Measurements from ENCODE around the gene BOC. TPM values are rescaled to one million over a fixed set of nuclear protein-coding genes. Genes with fewer than 3 reads are reported as not detected.
A peak's percentile ranks its signal among the peaks of the same experiment; 100 is the strongest.

BOC gene
- total and polyA plus RNA-seq, 2 of the 13 experiments (the other 11 are each of a cell fraction or from before 2014, with no cell fraction given): 0.04 TPM; not detected in 1

DNA sequence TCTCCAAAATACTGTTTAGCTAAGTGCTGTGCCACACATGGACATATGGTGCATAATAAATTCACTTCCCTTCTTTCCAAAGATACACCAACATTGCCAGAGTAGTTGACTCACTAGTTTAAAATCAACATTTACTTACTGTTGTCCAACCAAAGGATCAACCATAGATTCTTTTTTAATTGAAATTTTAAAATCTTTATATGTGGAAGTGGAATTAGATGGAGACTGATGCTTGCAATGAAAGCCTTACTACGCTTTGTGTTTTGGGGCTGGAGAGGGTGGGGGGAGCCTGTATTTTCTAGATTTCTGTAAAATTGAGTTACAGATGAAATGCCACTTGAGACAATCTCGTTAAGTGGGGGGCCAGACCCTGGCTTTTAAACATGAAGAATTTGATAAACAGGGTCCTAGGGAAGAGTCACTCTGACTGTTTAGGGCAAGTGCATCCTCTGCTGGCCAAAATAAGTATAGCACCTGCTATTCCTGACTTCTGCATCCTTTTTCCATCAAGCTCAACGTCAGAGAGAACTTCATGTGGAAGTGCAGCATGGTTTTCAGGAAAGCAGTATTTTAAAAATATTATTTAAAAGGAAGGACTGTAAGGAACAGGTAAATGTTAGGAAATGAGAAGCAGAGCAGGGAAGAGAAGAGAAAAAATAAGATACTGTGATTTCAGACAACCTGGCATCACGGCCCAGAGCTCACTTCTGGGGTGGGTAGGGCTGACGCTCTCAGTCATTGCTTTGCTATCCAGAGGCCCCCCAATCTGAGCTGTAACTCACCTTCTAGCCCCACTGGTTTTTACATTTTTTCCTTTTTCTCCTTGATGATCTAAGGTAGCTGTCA lies 76.7 kb downstream of the BOC start:
- no peak overlapping the region for H2AFZ ChIP-seq (ENCODE audit: low read length)
- in situ Hi-C loops (cut with HindIII; ENCODE audit: extremely low pct_ligation_motif_present, low pct_unique_long_range_greater_than_20kb) (loop anchor here (5.0 kb wide), 1 partner anchor 236 kb away; no protein-coding TSS in a partner anchor), intact Hi-C loops (cut with micrococcal nuclease; ENCODE audit: unreplicated experiment) (loop anchor here (1.0 kb wide), 3 partner anchors 152 to 338 kb away; no protein-coding TSS in a partner anchor)
- H3K36me3 ChIP-seq (replicated peaks in 1 of 2; ENCODE audit: control insufficient read depth in 1 of 2, insufficient read depth in 2 of 2, low read length in 2 of 2): no peaks in the 10 kb centered on the region
- BruUV-seq (replicated peaks): no TSS peak
- peaks cover 0 to 4% of the 10 kb centered on the region in 2 experiments; a peak in 2 of 5 replicates for H3K27me3 ChIP-seq (ENCODE audit: control insufficient read depth in 1 of 2, insufficient read depth in 2 of 2, low read length in 2 of 2)
- FAIRE-seq: peak; percentile 70
- ChIA-PET CTCF (ENCODE audit: low intra/inter-chr PET ratio, low total read pairs) (interaction anchor here (0.9 to 3.2 kb wide), 3 partner anchors 152 to 252 kb away, joined by 3 to 61 read pairs (median 4); no protein-coding TSS in a partner anchor), POLR2A (no interaction called here)
- H3K9me3 ChIP-seq (ENCODE audit: low read length): no peaks in the 10 kb centered on the region
- H4K20me1 ChIP-seq (ENCODE audit: insufficient read depth, low read length): no peaks in the 10 kb centered on the region
- peak; percentile 56 for ATAC-seq
- H3K79me2 ChIP-seq (ENCODE audit: insufficient read depth, low read length): no peaks in the 10 kb centered on the region
- peak; percentile 43 for DNase-seq (ENCODE audit: low spot score)
- no peak overlapping the region for H3K4me3 ChIP-seq (replicated peaks in 1 of 3; ENCODE audit: insufficient read depth in 1 of 3, low read depth in 2 of 3, low read length in 3 of 3)
- WGBS (ENCODE audit: low lambda C conversion rate): 59% methylated on average over 5 of the region's 5 CpGs
- H3K9ac ChIP-seq (ENCODE audit: insufficient read depth, low read depth, low read length): no peak overlapping the region
- H3K4me1 ChIP-seq (ENCODE audit: insufficient read depth, low read length): peaks cover 18% of the 10 kb centered on the region
- H3K27ac ChIP-seq (ENCODE audit: extremely low read length, insufficient read depth, low read length): no peak overlapping the region
- H3K4me2 ChIP-seq (ENCODE audit: low read depth, low read length): no peak overlapping the region
- TF ChIP-seq DNMT3B (CRISPR knock-in tag; conservative IDR thresholded peaks at IDR 0.05): 0 out of 2 replicates have a peak, but pooled peaks have one; percentile 31
- TF ChIP-seq SRSF4 (IDR thresholded peaks at IDR 0.05; ENCODE audit: low read depth, low read length, poor library complexity, severe bottlenecking): no peak
- TF ChIP-seq, protein P1, sequence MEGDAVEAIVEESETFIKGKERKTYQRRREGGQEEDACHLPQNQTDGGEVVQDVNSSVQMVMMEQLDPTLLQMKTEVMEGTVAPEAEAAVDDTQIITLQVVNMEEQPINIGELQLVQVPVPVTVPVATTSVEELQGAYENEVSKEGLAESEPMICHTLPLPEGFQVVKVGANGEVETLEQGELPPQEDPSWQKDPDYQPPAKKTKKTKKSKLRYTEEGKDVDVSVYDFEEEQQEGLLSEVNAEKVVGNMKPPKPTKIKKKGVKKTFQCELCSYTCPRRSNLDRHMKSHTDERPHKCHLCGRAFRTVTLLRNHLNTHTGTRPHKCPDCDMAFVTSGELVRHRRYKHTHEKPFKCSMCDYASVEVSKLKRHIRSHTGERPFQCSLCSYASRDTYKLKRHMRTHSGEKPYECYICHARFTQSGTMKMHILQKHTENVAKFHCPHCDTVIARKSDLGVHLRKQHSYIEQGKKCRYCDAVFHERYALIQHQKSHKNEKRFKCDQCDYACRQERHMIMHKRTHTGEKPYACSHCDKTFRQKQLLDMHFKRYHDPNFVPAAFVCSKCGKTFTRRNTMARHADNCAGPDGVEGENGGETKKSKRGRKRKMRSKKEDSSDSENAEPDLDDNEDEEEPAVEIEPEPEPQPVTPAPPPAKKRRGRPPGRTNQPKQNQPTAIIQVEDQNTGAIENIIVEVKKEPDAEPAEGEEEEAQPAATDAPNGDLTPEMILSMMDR (CRISPR knock-in tag; IDR thresholded peaks at IDR 0.05): peak; percentile 87
- TF ChIP-seq XRCC5 (optimal IDR thresholded peaks at IDR 0.05; ENCODE audit: low read length): peak; percentile 43
- TF ChIP-seq FOSL2 (CRISPR knock-in tag; IDR thresholded peaks at IDR 0.05): peak; percentile 58
- no peak for TF ChIP-seq HOXA9 (CRISPR knock-in tag; IDR thresholded peaks at IDR 0.05; ENCODE audit: borderline replicate concordance)
- TF ChIP-seq IRF2 (CRISPR knock-in tag; IDR thresholded peaks at IDR 0.05): no peak
- TF ChIP-seq SMC3 (IDR thresholded peaks at IDR 0.05; ENCODE audit: low read length): peak; percentile 97
- no peak for TF ChIP-seq ZKSCAN1 (IDR thresholded peaks at IDR 0.05; ENCODE audit: low read length)
- peak; percentile 80 for TF ChIP-seq RAD21 (CRISPR knock-in tag; IDR thresholded peaks at IDR 0.05)
- TF ChIP-seq RAD51 (IDR thresholded peaks at IDR 0.05; ENCODE audit: borderline replicate concordance): no peak
- TF ChIP-seq, protein P2, sequence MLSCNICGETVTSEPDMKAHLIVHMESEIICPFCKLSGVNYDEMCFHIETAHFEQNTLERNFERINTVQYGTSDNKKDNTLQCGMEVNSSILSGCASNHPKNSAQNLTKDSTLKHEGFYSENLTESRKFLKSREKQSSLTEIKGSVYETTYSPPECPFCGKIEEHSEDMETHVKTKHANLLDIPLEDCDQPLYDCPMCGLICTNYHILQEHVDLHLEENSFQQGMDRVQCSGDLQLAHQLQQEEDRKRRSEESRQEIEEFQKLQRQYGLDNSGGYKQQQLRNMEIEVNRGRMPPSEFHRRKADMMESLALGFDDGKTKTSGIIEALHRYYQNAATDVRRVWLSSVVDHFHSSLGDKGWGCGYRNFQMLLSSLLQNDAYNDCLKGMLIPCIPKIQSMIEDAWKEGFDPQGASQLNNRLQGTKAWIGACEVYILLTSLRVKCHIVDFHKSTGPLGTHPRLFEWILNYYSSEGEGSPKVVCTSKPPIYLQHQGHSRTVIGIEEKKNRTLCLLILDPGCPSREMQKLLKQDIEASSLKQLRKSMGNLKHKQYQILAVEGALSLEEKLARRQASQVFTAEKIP (CRISPR knock-in tag; IDR thresholded peaks at IDR 0.05; ENCODE audit: borderline replicate concordance): no peak
- no peak for TF ChIP-seq NR2F1 (CRISPR knock-in tag; IDR thresholded peaks at IDR 0.05)
- TF ChIP-seq FOXM1 (CRISPR knock-in tag; IDR thresholded peaks at IDR 0.05): no peak
- TF ChIP-seq ZNF331 (CRISPR knock-in tag; IDR thresholded peaks at IDR 0.05): no peak
- no peak for TF ChIP-seq MIER2 (CRISPR knock-in tag; IDR thresholded peaks at IDR 0.05)
- TF ChIP-seq GATAD2A (CRISPR knock-in tag; IDR thresholded peaks at IDR 0.05): 0 out of 2 replicates have a peak, but pooled peaks have one; percentile 17

Measured in HepG2 (cell line).